BJ (cell line): Measurements from ENCODE around the gene IGFL1. TPM values are rescaled to one million over a fixed set of nuclear protein-coding genes. Genes with fewer than 3 reads are reported as not detected.
"Not testable (repeated sequence)": the region's sequence is repeated elsewhere in the genome, so short reads cannot be mapped to it uniquely, and the experiment has no call there.

Experiments used
- CTCF ChIA-PET: fragments of 350-600 bp; formaldehyde crosslinking; extraction: SDS; loops from one replicate; lab custom pipeline; 2021; ENCODE audit warnings: antibody characterized with exemption, inconsistent platforms; lab: Yijun Ruan, JAX
- POLR2A ChIA-PET: fragments of 300-600 bp; sonication (Branson Sonifier 250); formaldehyde crosslinking; extraction: SDS; loops from one replicate; lab custom pipeline; 2021; ENCODE audit warnings: antibody characterized with exemption; lab: Charles Lee
- DNase-seq: peaks from one replicate; pipeline ENCODE4 v3.0.0-alpha.2; 2011; ENCODE audit warnings: low read depth
- H3K27me3 ChIP-seq: 2 replicates; pipeline ENCODE4 v1.6.0; 2011; ENCODE audit warnings: low read length; ENCODE audit not compliant: control insufficient read depth, insufficient read depth
- H3K36me3 ChIP-seq: 2 replicates; pipeline ENCODE4 v1.5.1; 2011; ENCODE audit warnings: low read length; ENCODE audit not compliant: control insufficient read depth, insufficient read depth
- H3K4me3 ChIP-seq: 2 replicates; pipeline ENCODE4 v1.5.1; 2011; ENCODE audit warnings: low read depth, mild to moderate bottlenecking, control low read depth, low read length
- CTCF ChIP-seq: IDR thresholded peaks from 2 replicates; pipeline ENCODE4 v1.5.1; 2011; ENCODE audit warnings: low read depth, mild to moderate bottlenecking, control low read depth, inconsistent platforms, low read length, moderate library complexity; ENCODE audit not compliant: insufficient read depth
- polyA plus RNA-seq: library from polyadenylated mRNA; depleted of rRNA; stranded (reverse); fragments of >200 nt; gene quantifications from 2 replicates; pipeline ENCODE4 v1.2.3, GENCODE V29; 2011

The IGFL1 gene
- polyA plus RNA-seq, 1 experiment, result not detected

GRCh38 chr19:46218160-46218559 is 11.4 kb upstream of the IGFL1 start:
- Histone ChIP-seq H3K4me3 (no peak overlapping the region), H3K27me3 (peaks cover 3% of the 10 kb centered on the region), H3K36me3 (no peaks in the 10 kb centered on the region)
- POLR2A ChIA-PET, result no interaction called here
- no peak for TF ChIP-seq CTCF
- DNase-seq, result no peak
- CTCF ChIA-PET, result interaction anchor here (1.4 kb wide), 1 partner anchor 28 kb away, joined by 4 read pairs; no protein-coding TSS in a partner anchor

GRCh38 chr19:46220038-46220615 is 9.4 kb upstream of the IGFL1 start:
- CTCF ChIA-PET, result no interaction called here
- Histone ChIP-seq H3K27me3 (peaks cover 3% of the 10 kb centered on the region; the same call in 1 of the 2 replicates), H3K36me3 (no peaks in the 10 kb centered on the region), H3K4me3 (no peak overlapping the region)
- DNase-seq, result no peak
- TF ChIP-seq CTCF, result no peak
- POLR2A ChIA-PET, result no interaction called here

GRCh38 chr19:46221152-46221551 is 8.4 kb upstream of the IGFL1 start:
- no peak overlapping the region for H3K4me3 ChIP-seq
- no peaks in the 10 kb centered on the region for H3K36me3 ChIP-seq
- H3K27me3 ChIP-seq, result peaks cover 4% of the 10 kb centered on the region; the same call in 1 of the 2 replicates
- ChIA-PET CTCF (interaction anchor here (2.0 kb wide), 1 partner anchor 44 kb away, joined by 4 read pairs; no protein-coding TSS in a partner anchor), POLR2A (no interaction called here)
- DNase-seq, result no peak
- TF ChIP-seq CTCF, result no peak

GRCh38 chr19:46221981-46222610 is 7.4 kb upstream of the IGFL1 start:
- CTCF ChIA-PET, result interaction anchor here (2.0 kb wide), 1 partner anchor 43 kb away, joined by 4 read pairs; no protein-coding TSS in a partner anchor
- Histone ChIP-seq H3K36me3 (no peaks in the 10 kb centered on the region), H3K27me3 (peaks cover 4% of the 10 kb centered on the region; the same call in 1 of the 2 replicates), H3K4me3 (no peak overlapping the region)
- no peak for TF ChIP-seq CTCF
- POLR2A ChIA-PET, result no interaction called here
- no peak for DNase-seq

- CTCF ChIA-PET, DNase-seq, POLR2A ChIA-PET, H3K27me3 ChIP-seq, H3K36me3 ChIP-seq, H3K4me3 ChIP-seq: not testable (repeated sequence)
Measured at GRCh38 chr19:46223787-46224186, 5.8 kb upstream of the IGFL1 start.
